ENCODE data around the gene SRRM4.

The SRRM4 gene

DNA sequence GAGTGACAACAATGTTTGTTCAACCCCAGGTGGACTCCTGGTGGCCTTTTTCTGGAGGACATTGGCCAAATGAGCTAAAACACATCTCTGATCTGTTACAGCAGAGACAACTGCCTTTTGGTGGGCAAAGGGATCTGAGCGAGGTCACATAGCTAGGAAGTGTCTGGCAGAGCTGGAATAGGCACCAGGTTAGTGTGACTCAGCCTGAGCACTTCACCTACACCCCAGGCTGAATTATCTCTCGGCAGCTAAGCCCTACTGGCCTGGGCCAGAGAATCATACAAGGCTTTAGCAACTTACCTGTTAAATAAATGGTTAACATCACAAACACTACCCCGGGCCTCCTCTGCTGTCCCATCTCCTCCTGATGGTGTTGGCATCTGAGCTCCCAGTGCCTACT lies 147.2 kb downstream of the SRRM4 start:
- DNase-seq: no peak

DNA sequence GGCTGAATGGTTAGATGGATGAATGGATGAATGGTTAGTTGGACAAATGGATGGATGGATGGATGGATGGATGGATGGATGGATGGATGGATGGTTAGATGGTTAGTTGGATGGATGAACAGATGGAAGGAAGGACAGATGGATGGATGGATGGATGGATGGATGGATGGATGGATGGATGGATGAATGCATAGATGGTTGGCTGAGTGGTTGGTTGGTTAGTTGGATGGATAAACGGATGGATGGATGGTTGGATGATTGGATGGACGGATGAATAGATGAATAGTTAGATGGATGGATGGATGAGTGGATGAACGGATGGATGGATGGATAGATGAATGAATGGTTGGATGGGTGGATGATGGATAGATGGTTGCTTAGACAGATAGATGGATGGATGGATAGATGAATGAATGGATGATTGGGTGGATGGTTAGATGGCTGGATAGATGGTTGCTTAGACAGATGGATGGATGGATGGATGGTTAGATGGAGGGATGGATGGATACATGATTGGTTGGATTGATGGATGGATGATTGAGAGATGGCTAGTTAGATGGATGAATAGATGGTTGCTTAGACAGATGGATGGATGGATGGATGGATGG lies 148.6 kb downstream of the SRRM4 start:
- DNase-seq: no peak

DNA sequence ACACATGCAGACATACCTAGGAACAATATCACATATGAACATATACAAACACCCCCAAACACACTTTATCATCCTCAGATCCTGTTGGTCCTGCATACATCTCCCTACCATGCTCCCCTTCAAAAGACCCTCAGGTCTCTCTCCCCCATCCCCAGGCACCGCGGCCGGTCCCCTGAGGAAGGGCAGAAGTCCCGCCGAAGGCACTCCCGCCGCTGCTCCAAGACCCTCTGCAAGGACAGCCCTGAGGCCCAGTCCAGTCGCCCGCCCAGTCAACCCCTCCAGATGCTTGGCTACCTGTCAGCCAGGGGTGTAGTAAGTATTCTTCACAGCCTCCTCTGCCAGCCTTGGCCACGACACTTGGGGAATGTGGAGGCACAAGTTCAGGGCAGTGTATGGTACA lies 149.2 kb downstream of the SRRM4 start:
- DNase-seq: no peak

DNA sequence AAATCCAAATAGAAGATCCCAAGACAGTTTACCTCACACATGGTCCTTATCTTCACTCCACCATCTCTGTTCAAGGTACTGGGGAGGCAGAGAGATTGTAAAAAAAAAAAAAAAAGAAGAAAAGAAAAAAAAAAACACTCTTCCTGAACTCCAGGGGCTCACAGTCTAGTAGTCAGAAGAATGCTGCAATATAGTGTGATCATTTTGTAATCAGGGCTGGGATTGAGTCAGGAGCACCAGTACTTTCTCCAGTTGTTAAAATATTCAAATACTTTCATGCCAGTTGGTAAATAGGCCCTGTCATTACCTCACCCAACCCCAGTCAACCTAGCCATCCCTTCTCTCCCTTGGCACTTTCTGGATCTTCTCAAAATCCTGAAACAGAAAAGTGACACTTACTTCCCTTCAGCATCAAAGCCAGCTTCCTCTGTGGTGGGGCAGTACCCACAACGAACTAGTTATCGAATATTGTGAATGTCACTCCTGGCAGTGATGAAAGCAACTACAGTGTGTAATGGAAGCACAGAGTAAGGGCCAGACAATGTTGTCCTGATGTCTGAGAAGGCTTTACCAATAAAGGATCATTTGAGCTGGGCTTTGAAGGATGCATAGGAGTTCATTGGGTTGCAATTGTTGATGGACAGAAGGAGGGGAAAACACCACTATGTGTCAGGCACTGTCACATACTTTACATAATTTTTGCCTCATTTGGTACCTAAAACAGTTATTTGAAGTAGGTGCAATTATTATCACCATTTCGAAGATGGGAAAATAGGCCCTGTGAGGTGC lies 153.1 kb downstream of the SRRM4 start:
- DNase-seq: no peak

DNA sequence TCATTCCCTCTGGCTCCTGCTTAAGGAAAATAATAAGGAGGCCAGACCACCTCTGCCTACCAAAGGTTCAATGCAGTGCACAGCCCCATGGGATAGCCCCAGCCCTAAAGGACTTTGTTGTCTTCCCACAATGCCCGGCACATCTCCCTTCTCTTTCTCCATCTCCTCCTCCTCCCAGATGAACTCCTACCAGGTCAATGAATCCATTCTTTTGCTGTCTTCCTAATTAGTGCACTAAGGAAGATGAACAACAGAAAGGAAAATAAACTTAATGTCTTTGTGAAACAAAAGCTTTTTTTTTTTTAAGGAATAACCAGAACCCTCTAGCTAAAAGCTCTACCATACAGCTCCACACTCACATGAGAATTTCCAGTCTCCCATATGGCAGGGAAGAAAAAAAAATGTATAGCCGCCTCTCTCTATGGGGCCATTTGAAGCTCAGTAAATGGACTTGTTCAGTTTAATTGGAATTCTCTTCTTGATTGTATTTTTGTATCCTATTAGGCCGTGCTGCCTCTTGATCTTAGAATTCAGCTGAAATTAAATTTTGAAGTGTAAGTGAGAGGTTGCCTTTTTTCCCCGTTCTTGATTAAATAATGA lies 155.6 kb downstream of the SRRM4 start:
- no peak for DNase-seq

DNA sequence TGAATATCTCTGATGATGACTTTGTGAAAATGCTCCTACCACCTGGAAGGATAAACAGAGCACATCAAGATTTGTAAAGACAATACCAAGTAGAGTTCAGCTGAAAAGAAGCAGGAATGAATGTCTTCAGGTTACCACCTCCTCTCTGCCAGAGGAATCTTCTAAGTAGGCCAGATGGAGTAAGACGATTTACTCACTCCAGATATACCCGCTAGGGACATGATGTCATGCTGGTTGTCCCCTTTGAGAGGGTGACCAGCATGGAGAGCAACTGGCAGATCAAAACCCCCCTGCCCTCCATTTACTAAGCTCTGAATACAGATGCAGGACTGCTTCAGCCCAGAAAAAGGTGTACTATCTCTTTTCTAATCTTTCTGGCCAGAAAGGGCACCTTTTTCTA lies 158.1 kb downstream of the SRRM4 start:
- no peak for DNase-seq

DNA sequence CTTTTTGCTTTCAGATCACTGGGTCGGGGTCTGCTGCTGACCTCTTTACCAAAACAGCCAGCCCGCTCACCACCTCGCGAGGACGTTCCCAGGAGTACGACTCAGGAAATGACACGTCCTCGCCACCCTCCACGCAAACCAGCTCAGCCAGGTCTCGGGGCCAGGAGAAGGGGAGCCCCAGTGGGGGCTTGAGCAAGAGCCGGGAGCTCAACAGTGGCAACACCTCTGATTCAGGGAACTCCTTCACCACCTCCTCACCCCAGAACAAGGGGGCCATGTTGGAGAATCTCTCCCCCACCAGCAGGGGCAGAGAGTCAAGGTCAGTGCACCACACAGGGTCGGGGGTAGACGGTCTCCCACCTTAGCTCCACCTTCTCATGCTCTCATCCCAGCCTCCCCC lies 164.0 kb downstream of the SRRM4 start:
- no peak for DNase-seq

DNA sequence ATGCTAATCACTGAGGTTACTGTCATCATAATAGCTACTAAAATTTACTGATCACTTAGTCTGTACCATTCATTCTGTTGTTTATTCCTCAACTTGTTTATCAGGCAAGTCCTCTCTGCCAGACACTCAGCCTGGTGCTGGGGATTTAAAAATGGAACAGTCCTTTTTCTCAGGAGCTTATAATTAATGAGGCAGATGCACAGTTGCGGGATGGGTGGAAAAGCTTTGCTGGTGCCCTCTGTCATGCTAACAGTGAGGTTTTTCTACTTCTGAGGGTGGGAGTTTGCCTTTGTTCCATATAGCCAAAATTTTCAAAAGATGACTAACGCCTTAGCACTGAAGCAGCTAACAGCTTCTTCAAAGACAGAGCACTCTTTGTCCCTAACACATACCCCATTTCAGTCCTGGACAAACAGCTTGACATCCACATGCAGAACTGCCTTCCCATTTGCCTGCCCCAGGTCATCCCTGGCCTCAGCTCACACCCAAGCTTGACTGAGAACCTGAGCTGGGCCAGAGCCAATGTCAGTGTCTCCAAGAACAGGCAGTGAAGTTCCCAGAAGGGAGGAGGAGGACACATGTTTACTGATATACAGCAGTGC lies 166.6 kb downstream of the SRRM4 start:
- no peak for DNase-seq

DNA sequence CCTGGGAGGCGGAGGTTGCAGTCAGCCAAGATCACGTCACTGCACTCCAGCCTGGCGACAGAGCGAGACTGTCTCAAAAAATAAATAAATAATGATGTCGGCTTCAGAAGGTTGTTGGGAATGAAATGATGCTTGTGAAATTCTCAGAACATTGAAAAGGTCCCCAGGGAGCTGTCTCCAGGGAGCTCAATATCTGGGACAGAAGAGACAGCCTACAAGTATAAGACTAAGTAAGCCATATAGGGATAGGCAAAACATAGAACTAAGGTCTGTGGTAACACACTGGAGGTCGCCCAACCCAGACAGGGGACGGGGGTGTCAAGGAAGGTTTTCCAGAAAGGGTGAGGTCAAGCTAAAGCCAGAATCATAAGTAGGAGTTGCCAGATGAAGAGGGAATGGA lies 167.9 kb downstream of the SRRM4 start:
- no peak for DNase-seq

DNA sequence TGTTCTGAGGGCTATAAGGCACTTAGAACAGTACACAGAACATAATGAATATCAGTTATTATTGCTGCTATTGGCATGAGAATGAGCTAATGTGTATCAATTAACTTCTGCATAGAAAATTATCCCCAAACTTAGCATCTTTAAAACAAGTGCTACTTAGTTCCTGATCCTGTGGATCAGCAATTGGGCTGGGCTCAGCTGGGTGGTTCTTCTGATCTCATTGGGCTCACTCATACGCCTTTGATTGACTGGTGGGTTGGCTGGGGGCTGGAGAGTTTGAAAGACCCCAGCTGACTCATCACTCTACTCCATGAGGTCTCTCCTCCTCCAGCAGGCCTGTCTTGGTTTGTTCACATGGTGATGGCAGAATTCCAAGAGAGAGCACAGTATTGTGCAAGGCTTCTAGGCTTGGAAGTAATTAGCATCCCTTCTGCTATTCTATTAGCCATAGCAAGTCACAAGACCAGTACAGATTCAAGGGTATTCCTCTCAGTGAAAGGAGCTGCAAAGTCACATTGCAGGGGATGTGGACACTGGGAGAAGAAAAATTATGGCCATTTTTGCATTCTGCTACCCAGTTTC lies 170.2 kb downstream of the SRRM4 start:
- DNase-seq: no peak

DNA sequence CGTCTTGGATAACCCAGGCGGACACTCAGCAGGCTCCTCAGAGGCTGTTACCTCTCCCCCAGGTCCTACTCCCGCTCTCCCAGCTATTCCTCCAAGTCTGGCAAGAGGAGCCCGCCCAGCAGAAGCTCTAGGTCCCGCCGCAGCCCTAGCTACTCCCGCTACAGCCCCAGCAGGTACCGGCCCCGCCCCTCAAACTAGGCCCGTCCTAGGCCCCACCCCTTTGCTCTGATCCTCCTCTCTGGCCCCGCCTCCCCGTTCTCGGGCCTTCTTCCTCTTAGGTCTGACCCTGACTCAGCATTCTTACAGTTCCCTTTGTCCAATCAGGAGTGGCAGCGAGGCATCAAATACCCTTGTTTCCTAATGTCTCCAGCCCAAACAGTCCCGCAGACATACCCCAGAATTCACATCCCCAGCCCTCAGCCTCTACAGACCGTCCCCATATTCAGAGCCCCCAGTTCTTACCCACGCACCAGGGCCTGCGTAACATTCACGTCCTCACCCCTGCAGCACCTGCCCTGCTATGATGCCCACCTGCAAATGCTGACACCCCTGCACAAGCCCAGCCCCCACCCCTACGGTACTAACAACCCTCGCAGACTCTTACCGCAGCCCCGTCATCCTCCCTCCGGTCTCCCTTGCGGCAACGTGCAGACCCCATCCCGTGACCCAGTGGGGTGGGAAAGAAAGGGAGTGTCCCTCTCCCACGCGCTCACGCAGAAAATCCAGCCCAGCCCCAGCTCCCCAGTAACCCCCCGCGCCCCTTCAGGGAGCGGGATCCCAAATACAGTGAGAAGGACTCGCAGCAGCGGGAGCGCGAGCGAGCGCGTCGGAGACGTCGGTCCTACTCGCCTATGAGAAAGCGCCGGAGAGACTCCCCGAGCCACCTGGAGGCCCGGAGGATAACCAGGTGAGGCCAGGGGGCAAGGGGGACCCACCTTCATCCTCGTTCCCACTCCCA lies 172.4 kb downstream of the SRRM4 start:
- no peak for DNase-seq

DNA sequence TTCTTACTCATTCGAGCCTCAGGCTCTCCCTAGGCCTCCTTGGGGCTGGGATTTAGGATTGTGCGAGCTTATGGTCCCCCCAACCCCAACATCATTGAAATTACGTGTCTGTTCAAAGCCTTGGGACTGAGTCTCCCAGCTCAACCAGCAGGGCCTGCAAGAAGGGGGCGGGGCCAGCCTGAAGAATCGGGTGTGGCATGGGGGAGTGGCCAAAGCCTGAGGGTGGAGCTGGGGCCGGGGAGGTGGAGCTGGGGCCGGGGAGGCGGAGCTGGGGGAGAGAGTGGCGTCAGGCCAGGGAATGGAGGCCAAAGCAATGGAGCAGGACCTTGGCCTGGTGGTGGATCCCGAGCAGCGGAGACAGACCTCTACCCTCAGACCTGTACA lies 173.1 kb downstream of the SRRM4 start:
- no peak for DNase-seq

DNA sequence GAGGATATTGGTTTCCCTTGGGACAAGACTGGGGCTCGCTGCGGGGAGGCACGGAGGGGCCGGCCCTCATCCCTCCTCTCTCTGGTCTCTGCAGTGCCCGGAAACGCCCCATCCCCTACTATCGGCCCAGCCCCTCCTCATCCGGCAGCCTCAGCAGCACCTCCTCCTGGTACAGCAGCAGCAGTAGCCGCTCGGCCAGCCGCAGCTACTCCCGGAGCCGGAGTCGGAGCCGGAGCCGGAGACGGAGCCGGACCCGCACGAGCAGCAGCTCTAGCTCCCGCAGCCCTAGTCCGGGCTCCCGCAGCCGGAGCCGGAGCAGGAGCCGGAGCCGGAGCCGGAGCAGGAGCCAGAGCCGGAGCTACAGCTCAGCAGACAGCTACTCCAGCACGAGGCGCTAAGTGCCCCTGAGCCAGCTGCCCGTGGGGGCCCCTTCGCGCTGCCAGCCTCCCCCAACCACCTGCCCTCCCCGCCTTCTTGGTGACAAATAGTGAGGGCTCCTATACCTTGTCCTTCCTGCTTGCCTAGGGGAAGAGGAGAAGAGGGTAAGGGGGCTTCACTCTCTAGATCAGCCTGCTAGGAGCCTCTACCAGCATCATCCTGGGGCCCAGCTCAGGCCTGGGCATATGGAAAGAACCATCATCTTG lies 175.2 kb downstream of the SRRM4 start:
- DNase-seq: no peak

DNA sequence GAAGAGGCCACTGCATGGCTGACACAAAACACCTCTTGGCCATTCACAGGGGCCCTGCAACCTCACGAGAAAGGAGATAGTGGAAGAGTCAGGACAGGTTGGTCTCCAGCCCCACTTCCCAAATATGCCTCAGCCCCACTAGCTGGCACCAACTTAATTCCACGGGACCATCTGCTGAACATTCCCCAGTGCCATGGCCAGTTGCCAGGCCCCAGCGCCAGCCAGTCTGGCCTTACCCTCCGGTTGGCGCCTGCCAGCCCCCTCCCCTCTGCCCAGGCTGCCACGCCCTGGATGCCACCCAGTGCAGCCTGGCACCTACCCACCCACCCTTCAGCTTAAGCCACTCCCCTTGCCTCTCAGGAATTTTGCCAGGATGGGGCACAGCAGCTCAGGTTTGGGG lies 176.2 kb downstream of the SRRM4 start:
- no peak for DNase-seq

DNA sequence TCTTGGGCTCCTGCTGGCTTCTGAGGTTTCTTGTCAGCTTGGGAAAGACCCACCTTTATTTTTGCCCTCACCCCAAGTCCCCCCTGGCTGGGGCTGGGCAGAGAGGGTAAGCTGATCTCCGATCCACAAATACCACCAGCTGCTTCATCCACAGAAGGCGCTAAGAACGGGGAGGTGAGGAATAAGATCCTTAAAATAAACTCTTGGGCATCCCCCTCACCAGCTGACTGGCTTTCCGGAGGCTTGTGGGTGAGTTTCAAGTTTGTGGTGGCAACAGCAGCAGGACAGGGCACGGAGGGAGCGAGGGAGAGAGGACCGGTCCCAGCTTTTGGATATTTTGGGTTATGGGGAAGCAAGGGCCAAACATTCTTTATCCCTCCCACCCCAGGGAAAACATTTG lies 176.6 kb downstream of the SRRM4 start:
- no peak for DNase-seq

DNA sequence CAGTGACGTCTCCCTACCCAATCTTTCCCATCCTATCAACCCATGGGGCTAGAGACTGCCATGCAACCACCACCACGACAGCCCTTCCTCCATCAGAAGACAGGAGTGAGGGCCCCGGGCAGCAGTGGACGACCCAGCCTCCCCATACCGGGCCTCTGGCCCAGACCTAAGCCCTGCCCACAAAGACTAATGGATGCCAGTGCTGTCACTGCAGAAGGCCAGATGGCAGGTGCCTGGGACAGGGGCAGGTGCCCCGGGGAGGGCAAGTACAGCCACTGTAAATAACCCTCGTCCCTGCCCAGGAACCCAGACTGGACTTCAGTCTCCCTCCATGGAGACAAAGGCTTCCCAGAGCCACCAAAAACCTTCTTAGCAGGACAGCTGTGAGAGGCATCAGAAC lies 177.1 kb downstream of the SRRM4 start:
- DNase-seq: no peak

DNA sequence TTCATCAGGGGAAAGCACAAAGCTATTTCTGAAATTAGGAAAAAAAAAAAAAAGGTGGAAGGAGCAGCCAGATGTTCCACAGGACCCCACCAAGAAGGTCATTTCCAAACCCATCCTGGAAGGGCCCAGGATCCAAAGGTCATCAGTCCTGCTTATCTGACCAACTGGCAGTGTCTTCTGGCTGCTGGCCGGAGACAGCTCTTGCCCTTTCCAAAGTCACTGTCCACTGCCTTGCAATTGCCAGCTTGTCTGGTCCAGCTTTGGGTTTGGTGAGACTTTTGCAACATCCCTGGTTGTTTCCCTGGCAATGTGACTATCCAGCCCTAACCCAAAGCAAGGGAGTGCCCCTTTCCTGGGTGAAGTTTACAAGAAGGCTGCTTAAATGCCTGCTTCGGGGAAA lies 178.5 kb downstream of the SRRM4 start:
- no peak for DNase-seq

DNA sequence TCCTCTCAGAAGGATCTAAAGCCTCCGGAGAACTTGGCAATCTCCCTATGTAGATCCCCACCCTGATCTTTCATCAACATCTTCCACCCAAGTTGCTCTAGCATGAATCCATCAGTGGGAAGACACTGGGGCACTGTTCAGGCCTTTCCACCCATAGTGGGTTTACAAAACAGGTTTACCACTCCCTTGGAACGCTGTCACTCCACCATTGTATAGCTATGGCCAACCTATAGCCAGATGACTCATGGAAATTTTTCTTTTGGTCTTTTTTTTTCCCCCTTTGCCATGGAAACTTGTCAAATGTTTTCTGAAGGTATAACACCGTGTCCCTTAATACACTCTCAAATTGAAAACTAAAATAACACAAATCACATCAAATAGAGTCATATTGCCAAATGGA lies 186.6 kb downstream of the SRRM4 start:
- no peak for DNase-seq

DNA sequence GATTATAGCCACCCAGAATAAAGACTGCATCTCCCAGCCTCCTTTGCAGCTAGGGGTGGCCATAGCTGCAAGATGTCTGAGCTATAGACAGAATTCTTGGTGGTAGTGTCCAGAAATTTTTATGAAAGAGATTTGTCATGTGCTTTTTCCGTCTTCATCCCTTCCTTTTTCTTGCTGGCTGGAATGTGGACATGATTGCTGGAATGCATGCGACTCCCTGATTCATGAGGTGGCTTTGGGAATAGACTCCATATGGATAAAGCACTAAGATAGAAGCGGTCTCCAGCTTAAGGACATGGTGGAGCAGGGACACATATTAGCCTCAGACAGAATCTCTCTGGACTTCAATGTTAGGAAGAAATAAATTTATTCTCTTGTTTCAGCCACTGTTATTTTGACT lies 187.4 kb downstream of the SRRM4 start:
- DNase-seq: no peak

DNA sequence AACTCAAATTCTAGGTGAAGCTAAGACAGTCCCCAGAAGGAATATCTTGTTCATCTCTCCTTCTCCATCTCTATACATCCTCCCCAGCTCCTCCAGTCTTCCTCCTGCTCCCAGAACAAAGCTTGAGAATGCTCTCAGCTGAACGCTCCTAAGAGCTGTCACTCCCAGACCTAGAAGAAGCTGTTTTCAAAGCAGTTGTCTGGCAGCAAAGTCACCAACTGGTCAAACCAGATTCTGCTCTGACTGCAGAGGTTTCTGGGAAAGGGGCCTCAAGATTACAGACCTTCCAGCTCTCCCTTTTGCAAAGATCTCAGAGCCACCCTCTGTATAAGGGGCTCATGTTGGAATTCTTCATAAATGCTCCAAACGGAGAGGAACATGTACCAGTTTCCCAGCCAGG lies 187.8 kb downstream of the SRRM4 start:
- no peak for DNase-seq

DNA sequence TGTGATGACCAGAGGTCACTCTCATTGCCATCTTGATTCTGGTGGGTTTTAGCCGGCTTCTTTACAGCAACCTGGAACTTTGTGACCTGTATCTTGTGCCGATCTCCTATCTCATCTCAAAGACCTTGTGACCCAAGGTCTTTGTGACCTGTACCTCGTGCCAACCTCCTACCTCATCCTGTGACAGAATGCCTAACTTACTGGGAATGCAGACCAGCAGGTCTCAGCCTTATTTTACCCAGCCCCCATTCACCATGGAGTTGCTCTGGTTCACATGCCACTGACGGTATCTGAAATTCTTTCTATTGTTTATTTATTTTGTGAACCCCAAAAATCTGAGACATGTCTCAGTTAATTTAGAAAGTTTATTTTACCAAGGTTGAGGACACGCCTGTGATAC lies 189.9 kb downstream of the SRRM4 start:
- no peak for DNase-seq

Measured in NCI-H1417 treated with DMSO at 0.1 percent for 48 hours (cell line).